Uterus (tissue), 4 donors: Measurements from ENCODE around the gene PICK1. TPM values are rescaled to one million over a fixed set of nuclear protein-coding genes. Genes with fewer than 3 reads are reported as not detected.

Experiments used
- DNase-seq, 2 donors: peaks; one replicate each; pipeline ENCODE4 v3.0.0-alpha.2; 2019 to 2020
- H3K27ac ChIP-seq, 2 donors: fragments of 200-600 bp; sonication (generic); 1 replicate in 1 of 2; 2 replicates in 1 of 2; pipeline ENCODE4 v1.5.1; 2016 to 2018
- H3K27me3 ChIP-seq, 2 donors: fragments of 200-600 bp; sonication (generic); one replicate each; pipeline ENCODE4 v1.5.1; 2018 to 2019; ENCODE audit warnings: control low read depth in 1 of 2
- H3K36me3 ChIP-seq, 2 donors: fragments of 200-600 bp; sonication (generic); one replicate each; pipeline ENCODE4 v1.5.1; 2019; ENCODE audit warnings: control low read depth in 1 of 2
- H3K4me1 ChIP-seq, 2 donors: fragments of 200-600 bp; sonication (generic); one replicate each; pipeline ENCODE4 v1.5.1; 2018 to 2019; ENCODE audit warnings: control low read depth in 1 of 2
- H3K4me3 ChIP-seq, 2 donors: fragments of 200-600 bp; sonication (generic); 1 replicate in 1 of 2; 2 replicates in 1 of 2; pipeline ENCODE4 v1.5.1; 2018 to 2019; ENCODE audit warnings: mild to moderate bottlenecking in 1 of 2
- H3K9me3 ChIP-seq, 2 donors: fragments of 200-600 bp; sonication (generic); one replicate each; pipeline ENCODE4 v1.5.1; 2019; ENCODE audit warnings: control low read depth in 1 of 2
- POLR2A ChIP-seq, 2 donors: fragments of 450-650 bp; IDR thresholded peaks; one replicate each; pipeline ENCODE4 v1.6.1; 2016; ENCODE audit warnings: antibody characterized with exemption in 2 of 2, mild to moderate bottlenecking in 1 of 2, moderate library complexity in 1 of 2
- intact Hi-C: fragments of 100-400 bp; cut with DNase I; formaldehyde crosslinking; loops from one replicate; pipeline ENCODE4 v1.15.1; 2023; ENCODE audit warnings: low total_unique reads
- total RNA-seq, 4 donors: library from RNA; depleted of rRNA in 3 of 4; stranded (reverse); fragments of >200 nt in 3 of 4; gene quantifications; one replicate each; pipeline versions ENCODE4 v1.1.0 to v1.2.4, GENCODE V29; 2014 to 2023
- TF ChIP-seq, protein P1 (sequence below), 4 experiments: fragments of 200-600 bp in 2 of 4; fragments of 450-650 bp in 2 of 4; sonication (generic) in 2 of 4; IDR thresholded peaks; one replicate each; pipeline ENCODE4 v1.5.1; 2016 to 2019; ENCODE audit warnings: antibody characterized with exemption in 4 of 4, mild to moderate bottlenecking in 2 of 4, moderate library complexity in 1 of 4
- donor health status: DM: yes; HTN: yes; CAD: no.

The PICK1 gene
- total RNA-seq, 4 donors from 2014 or later = 2.9 to 38.7 (median 29.2) TPM

DNA sequence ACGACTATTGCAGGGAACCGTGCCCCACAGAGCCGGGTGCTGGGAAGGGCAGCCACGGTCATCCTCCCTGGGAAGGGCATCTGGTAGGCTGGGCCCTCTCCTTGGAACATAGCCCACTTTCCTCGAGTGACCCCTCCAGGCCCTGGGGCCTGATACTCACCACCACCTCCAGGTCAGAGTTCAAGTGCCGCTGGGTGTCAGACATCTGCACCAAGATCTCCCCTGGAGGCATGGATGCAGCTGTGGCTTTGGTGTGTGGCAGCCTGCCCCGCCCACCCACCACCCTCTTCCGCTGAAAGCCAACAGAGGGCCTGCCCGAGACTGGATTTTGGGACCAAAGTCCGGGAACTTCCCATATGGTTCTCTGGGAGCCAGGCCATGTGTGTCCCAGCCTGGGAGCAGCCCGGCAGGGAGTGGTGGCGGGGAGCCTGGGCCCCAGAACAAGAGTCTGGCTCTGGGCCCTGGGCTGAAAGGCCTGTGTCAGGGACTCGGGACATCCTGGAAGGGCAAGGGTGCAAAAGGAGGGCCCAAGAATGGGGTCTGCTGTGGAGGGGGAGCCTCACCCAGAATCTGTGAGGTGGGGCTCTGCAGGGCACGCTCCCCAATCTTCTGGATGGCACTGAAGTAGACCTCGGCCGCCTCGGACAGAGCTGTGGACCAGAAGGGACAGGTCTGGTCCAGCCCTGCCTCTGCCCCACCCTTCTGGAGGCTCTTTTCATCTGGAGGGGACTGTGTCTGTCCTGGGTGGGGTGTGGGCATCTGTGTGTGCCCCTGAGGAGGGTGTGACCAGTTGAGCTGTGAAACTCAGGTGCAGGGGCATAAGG lies 50.7 kb downstream of the PICK1 start:
- Histone ChIP-seq H3K9me3 (no peaks in the 10 kb centered on the region), H3K27ac (no peak overlapping the region), H3K27me3 (no peaks in the 10 kb centered on the region), H3K4me3 (no peak overlapping the region), H3K36me3 (no peaks in the 10 kb centered on the region), H3K4me1 (no peaks in the 10 kb centered on the region)
- intact Hi-C loops = no loop called here
- DNase-seq = no peak
- TF ChIP-seq POLR2A (IDR thresholded peaks at IDR 0.05) = no peak
- TF ChIP-seq, protein P1, sequence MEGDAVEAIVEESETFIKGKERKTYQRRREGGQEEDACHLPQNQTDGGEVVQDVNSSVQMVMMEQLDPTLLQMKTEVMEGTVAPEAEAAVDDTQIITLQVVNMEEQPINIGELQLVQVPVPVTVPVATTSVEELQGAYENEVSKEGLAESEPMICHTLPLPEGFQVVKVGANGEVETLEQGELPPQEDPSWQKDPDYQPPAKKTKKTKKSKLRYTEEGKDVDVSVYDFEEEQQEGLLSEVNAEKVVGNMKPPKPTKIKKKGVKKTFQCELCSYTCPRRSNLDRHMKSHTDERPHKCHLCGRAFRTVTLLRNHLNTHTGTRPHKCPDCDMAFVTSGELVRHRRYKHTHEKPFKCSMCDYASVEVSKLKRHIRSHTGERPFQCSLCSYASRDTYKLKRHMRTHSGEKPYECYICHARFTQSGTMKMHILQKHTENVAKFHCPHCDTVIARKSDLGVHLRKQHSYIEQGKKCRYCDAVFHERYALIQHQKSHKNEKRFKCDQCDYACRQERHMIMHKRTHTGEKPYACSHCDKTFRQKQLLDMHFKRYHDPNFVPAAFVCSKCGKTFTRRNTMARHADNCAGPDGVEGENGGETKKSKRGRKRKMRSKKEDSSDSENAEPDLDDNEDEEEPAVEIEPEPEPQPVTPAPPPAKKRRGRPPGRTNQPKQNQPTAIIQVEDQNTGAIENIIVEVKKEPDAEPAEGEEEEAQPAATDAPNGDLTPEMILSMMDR (IDR thresholded peaks at IDR 0.05) = no peak

DNA sequence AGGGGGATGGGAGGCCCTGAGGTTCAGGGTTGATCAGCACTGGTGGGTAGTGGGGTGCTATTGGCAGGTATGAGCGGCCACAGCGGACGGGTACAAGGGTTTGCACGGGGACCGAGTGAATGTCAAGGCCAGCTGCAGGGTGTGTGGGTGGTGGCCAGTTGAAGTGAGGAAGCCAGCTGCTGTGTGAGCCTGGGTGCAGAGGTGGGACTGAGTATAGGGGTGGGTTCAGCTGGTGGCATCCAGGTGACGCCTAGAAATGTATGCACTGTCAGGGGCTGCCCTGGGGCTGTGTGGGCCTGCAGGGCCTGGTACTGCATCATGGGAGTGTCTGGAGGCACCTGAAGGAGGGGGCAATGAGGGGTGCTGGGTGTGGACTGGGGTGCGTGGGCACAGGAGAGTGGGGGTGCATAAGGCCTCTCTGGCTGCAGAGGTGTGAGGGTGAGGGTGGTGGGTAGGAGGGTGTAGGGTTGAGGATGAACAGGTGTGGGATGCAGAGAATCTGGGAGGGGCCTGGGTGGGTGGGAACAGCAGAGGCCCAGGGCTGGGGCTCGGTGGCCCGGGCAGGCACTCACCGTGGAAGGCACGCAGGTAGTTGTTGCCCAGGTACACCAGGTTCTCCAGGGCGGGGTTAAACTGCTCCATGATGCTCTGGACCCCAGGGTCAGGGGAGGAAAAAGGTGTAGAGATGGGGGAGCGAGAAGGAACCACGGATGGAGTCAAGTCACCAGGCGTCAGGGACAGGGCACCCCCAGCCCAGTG lies 51.5 kb downstream of the PICK1 start:
- H3K4me3 ChIP-seq = no peak overlapping the region
- no peaks in the 10 kb centered on the region for H3K27me3 ChIP-seq
- no peak for DNase-seq
- H3K4me1 ChIP-seq = no peaks in the 10 kb centered on the region
- no peak for TF ChIP-seq POLR2A (IDR thresholded peaks at IDR 0.05)
- TF ChIP-seq, protein P1 (IDR thresholded peaks at IDR 0.05) = no peak
- no peak overlapping the region for H3K27ac ChIP-seq
- H3K9me3 ChIP-seq = no peaks in the 10 kb centered on the region
- H3K36me3 ChIP-seq = no peaks in the 10 kb centered on the region
- intact Hi-C loops = no loop called here

DNA sequence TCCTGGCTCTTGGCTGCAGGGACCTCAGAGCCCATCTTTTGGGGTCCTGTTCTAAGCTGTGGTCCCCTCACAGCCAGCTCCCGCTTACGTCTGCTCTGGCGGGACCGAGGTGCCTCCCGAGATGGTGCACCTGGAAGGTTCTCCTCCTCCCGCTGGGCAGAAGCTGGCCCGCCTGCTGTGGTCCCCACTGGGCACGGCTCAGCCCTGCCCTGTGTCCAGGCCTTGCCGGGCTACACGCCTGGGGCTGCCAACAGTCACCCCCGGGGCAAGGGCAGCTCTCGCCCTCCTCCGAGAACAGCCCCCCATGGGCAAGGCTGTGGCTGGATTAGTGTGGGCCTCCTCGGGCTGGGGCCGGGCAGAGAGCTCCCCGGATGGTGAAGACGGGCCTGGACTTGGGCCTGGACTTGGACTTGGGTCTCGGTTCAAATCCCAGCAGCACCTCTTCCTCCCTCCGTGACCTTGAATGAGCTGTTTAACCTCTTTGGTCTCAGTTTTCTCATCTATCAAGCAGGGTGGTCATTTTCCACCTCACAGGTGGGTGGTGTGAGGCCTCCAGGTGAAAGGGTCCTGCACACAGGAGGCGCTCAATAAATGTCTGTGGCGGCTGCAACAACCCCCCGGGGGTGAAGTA lies 52.3 kb downstream of the PICK1 start:
- H3K27ac ChIP-seq = no peak overlapping the region
- intact Hi-C loops = no loop called here
- no peaks in the 10 kb centered on the region for H3K36me3 ChIP-seq
- H3K27me3 ChIP-seq = no peaks in the 10 kb centered on the region
- no peak overlapping the region for H3K4me3 ChIP-seq
- no peak for DNase-seq
- H3K9me3 ChIP-seq = no peaks in the 10 kb centered on the region
- TF ChIP-seq POLR2A (IDR thresholded peaks at IDR 0.05) = no peak
- TF ChIP-seq, protein P1 (IDR thresholded peaks at IDR 0.05) = no peak
- no peaks in the 10 kb centered on the region for H3K4me1 ChIP-seq

DNA sequence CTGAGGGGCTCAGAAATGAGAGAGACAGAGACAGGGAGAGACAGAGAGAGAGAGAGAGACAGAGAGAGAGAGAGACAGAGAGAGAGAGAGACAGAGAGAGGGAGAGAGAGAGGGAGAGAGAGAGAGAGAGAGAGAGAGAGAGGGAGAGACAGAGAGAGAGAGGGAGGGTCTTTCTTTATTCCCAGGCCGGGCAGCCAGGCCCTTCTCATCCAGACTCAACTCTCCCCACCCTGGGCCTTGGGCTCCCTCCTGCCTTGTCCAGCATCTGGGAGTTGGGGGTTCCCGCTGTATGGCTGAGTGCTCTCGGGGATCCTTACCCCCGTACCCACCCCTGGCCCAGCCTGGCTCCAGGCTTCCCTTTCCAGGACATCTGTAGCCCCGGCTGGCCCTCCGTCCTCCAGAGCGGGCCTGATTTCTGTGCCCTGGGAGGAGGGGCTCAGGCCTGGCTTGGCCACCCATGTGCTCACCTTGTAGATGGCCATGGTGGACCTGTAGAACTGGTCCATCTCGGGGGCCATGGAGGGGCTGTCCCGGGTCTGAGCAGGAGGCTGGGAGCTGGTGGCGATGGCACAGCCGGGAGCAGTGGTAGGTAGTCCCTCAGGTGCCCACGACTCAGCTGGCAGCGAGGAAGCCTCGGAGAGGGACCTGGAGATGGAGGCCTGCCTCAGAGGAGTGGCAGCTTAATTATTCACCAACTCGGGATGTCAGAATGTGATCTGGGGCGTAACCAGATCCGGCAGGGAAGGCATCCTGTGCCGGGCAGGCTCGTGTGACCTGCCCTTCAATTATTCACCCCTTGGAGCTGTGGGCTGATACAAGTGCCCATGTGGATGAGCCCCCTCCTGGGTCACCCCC lies 53.0 kb downstream of the PICK1 start, which contains the start of gene BAIAP2L2:
TSS of gene BAIAP2L2 (minus strand) at position 677 of the 855 bp plus-strand sequence. CDS start at position 518, 159 bp downstream.
- Histone ChIP-seq H3K9me3 (no peaks in the 10 kb centered on the region), H3K27me3 (no peaks in the 10 kb centered on the region), H3K4me3 (no peak within 1 kb of the TSS), H3K36me3 (no peaks in the 10 kb centered on the region), H3K27ac (no peak within 1 kb of the TSS), H3K4me1 (no peaks in the 10 kb centered on the region)
- DNase-seq = no peak
- intact Hi-C loops = no loop called here
- TF ChIP-seq, protein P1 (IDR thresholded peaks at IDR 0.05) = no peak
- no peak for TF ChIP-seq POLR2A (IDR thresholded peaks at IDR 0.05)
